Breast epithelium (tissue), 3 donors: ENCODE data around the gene RIF1.

Experiments
- POLR2A ChIP-seq: fragments of 450-650 bp; IDR thresholded peaks from one replicate; pipeline ENCODE4 v1.6.1; 2016; ENCODE audit warnings: antibody characterized with exemption, mild to moderate bottlenecking, moderate library complexity
- TF ChIP-seq, protein P1 (sequence below), 3 donors: fragments of 450-650 bp; IDR thresholded peaks; one replicate each; pipeline ENCODE4 v1.5.1; 2016 to 2017; ENCODE audit warnings: antibody characterized with exemption in 3 of 3, mild to moderate bottlenecking in 3 of 3, moderate library complexity in 3 of 3

DNA sequence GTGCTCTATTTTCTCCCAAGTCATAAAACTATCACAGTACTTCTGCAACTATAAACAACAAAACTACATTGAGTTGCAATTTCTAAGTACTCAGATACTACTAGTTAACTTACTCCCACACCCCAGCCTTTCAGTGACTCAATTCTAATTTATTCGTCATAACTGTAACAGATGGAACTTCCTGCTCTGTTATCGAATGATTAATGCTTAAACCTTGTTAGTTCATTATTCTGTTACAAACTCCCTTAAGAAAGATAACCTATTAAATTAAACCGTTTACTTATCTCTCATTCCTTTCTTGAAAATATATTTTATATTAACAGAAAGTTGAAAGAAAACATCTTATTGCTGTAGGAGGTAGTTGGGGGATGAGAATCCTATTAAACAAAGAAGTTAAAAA, 35.3 kb upstream of the RIF1 start:
- TF ChIP-seq, protein P1, sequence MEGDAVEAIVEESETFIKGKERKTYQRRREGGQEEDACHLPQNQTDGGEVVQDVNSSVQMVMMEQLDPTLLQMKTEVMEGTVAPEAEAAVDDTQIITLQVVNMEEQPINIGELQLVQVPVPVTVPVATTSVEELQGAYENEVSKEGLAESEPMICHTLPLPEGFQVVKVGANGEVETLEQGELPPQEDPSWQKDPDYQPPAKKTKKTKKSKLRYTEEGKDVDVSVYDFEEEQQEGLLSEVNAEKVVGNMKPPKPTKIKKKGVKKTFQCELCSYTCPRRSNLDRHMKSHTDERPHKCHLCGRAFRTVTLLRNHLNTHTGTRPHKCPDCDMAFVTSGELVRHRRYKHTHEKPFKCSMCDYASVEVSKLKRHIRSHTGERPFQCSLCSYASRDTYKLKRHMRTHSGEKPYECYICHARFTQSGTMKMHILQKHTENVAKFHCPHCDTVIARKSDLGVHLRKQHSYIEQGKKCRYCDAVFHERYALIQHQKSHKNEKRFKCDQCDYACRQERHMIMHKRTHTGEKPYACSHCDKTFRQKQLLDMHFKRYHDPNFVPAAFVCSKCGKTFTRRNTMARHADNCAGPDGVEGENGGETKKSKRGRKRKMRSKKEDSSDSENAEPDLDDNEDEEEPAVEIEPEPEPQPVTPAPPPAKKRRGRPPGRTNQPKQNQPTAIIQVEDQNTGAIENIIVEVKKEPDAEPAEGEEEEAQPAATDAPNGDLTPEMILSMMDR (IDR thresholded peaks at IDR 0.05): no peak
- TF ChIP-seq POLR2A: no peak
